ENCODE measurements around the gene PCDHGC4. TPM values are rescaled to one million over a fixed set of nuclear protein-coding genes. Genes with fewer than 3 reads are reported as not detected.

PCDHGC4 gene
- total and polyA plus RNA-seq, 2 of the 8 experiments (the other 6 are each of a cell fraction or from before 2014, with no cell fraction given) = 2.1 to 2.4 TPM

- H3K23me2 ChIP-seq (ENCODE audit: low read depth, low read length) = no peaks in the 10 kb centered on the region
- ChIA-PET POLR2A (ENCODE audit: partially characterized antibody) (interaction anchor here (1.3 kb wide), 1 partner anchor 12 kb away, joined by 3 read pairs; no protein-coding TSS in a partner anchor), CTCF (ENCODE audit: partially characterized antibody) (interaction anchor here (0.6 to 50.9 kb wide), 17 partner anchors 8 to 327 kb away, joined by 3 to 1236 read pairs (median 4); partner anchors contain the start of genes PCDHB10, PCDHGA10, PCDHGA11 and PCDHGA12)
- H3K14ac ChIP-seq (ENCODE audit: insufficient read length) = no peak overlapping the region
- H2BK15ac ChIP-seq (ENCODE audit: low read length) = no peak overlapping the region
- no peak overlapping the region for H3K18ac ChIP-seq (ENCODE audit: extremely low read depth, low read length)
- H3K4ac ChIP-seq (replicated peaks; ENCODE audit: insufficient read length, low read depth, low read length) = no peak overlapping the region
- no peak for DNase-seq (ENCODE audit: low read depth in 1 of 2, low spot score in 2 of 2)
- no peaks in the 10 kb centered on the region for H3K9me3 ChIP-seq (ENCODE audit: insufficient read depth in 2 of 2, low read depth in 1 of 2, low read length in 1 of 2)
- TF ChIP-seq BACH1 (IDR thresholded peaks at IDR 0.05; ENCODE audit: low read length) (no peak), FOSL1 (IDR thresholded peaks at IDR 0.05; ENCODE audit: insufficient read depth, low read depth, low read length) (no peak), RXRA (IDR thresholded peaks at IDR 0.05; ENCODE audit: insufficient read depth, low read depth, low read length) (no peak), RNF2 (IDR thresholded peaks at IDR 0.05; ENCODE audit: borderline replicate concordance, low read depth, low read length, missing control alignments, poor library complexity, severe bottlenecking) (no peak), SP1 (IDR thresholded peaks at IDR 0.05; ENCODE audit: low read depth, low read length) (no peak), JUN (IDR thresholded peaks at IDR 0.05; ENCODE audit: low read depth, low read length) (no peak)
- no peaks in the 10 kb centered on the region for H3K79me2 ChIP-seq (ENCODE audit: control insufficient read depth in 1 of 2, insufficient read depth in 2 of 2, low read length in 2 of 2)
- H3K27ac ChIP-seq (ENCODE audit: low read depth, low read length) = no peak overlapping the region
- H3K4me2 ChIP-seq (ENCODE audit: insufficient read depth in 1 of 2, low read depth in 2 of 2, low read length in 2 of 2) = no peak overlapping the region
- no peak overlapping the region for H3K56ac ChIP-seq (replicated peaks; ENCODE audit: insufficient read length, low read depth, low read length)
- H3K9ac ChIP-seq (replicated peaks in 1 of 4; ENCODE audit: extremely low read depth in 1 of 4, low read depth in 3 of 4, low read length in 3 of 4) = no peak overlapping the region
- no peak overlapping the region for H2BK5ac ChIP-seq (ENCODE audit: low read depth, low read length)
- H3K79me1 ChIP-seq (ENCODE audit: low read depth, low read length) = no peaks in the 10 kb centered on the region
- no peak overlapping the region for H2BK120ac ChIP-seq (replicated peaks; ENCODE audit: low read depth, low read length)
- H4K5ac ChIP-seq (ENCODE audit: insufficient read length, low read depth, low read length) = no peak overlapping the region
- H2BK20ac ChIP-seq (ENCODE audit: low read length) = no peak overlapping the region
- H2BK12ac ChIP-seq (ENCODE audit: low read depth, low read length) = no peak overlapping the region
- FAIRE-seq = no peak
- H3K4me3 ChIP-seq (ENCODE audit: extremely low read depth in 1 of 4, insufficient read depth in 2 of 4, low read depth in 3 of 4, low read length in 4 of 4) = no peak overlapping the region
- no peak overlapping the region for H2AK5ac ChIP-seq (ENCODE audit: low read depth, low read length)
- H4K91ac ChIP-seq (replicated peaks; ENCODE audit: insufficient read length, low read length) = no peak overlapping the region
- H3K36me3 ChIP-seq (ENCODE audit: control insufficient read depth in 2 of 4, insufficient read depth in 4 of 4, low read length in 3 of 4) = peaks cover 16 to 45% (median 31%) of the 10 kb centered on the region in 4 experiments
- WGBS, 2 experiments (ENCODE audit: extremely low coverage in 1 of 2, insufficient coverage in 1 of 2, insufficient read length in 1 of 2, insufficient replicate concordance in 2 of 2, low coverage in 1 of 2, low lambda C conversion rate in 2 of 2, missing lambda C conversion rate in 1 of 2) = 82% methylated on average over 3 of the region's 3 CpGs; no CpG with 5 or more reads in 1 of the 2 experiments
- H4K20me1 ChIP-seq (replicated peaks in 1 of 2; ENCODE audit: control insufficient read depth in 1 of 2, insufficient read depth in 2 of 2, low read length in 2 of 2) = no peaks in the 10 kb centered on the region
- no peak overlapping the region for H3K23ac ChIP-seq (ENCODE audit: insufficient read length)
- peaks cover 2 to 13% (median 8%) of the 10 kb centered on the region in 4 experiments for H3K4me1 ChIP-seq (replicated peaks in 1 of 4; ENCODE audit: control insufficient read depth in 3 of 4, insufficient read depth in 4 of 4, low read length in 3 of 4)
- no peak overlapping the region for H4K8ac ChIP-seq (ENCODE audit: extremely low read depth, insufficient read depth, low read length)
- H2AFZ ChIP-seq (ENCODE audit: low read length) = no peak overlapping the region
- H3K27me3 ChIP-seq (replicated peaks in 1 of 4; ENCODE audit: control insufficient read depth in 3 of 4, extremely low read depth in 1 of 4, insufficient read depth in 3 of 4, low read length in 3 of 4) = no peaks in the 10 kb centered on the region
These were observed 35.1 kb downstream of the PCDHGC4 start for GRCh38 chr5:141519605-141520565.
